ENCODE data around the gene SLC35F3.

DNA sequence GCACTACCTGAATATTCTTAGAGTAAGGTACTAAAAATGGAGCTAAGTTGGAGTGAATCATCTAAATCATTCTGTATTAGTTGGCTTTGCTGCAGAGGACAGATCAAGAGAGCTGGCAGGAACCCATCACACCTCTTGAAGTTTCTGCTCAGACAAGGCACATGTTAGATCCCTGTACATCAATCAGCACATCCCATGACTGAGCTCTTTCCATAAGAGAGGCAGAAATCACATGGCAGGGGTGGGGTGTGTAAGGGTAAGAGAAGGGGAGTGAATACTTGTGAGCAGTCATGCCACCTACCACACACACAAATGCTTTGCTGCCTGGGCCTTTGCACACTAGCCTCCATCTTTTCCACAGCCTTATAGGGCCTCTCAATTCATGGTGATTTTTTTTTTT, 214.4 kb downstream of the SLC35F3 start:
- TF ChIP-seq POLR2A (IDR thresholded peaks at IDR 0.05): no peak
- TF ChIP-seq, protein P1, sequence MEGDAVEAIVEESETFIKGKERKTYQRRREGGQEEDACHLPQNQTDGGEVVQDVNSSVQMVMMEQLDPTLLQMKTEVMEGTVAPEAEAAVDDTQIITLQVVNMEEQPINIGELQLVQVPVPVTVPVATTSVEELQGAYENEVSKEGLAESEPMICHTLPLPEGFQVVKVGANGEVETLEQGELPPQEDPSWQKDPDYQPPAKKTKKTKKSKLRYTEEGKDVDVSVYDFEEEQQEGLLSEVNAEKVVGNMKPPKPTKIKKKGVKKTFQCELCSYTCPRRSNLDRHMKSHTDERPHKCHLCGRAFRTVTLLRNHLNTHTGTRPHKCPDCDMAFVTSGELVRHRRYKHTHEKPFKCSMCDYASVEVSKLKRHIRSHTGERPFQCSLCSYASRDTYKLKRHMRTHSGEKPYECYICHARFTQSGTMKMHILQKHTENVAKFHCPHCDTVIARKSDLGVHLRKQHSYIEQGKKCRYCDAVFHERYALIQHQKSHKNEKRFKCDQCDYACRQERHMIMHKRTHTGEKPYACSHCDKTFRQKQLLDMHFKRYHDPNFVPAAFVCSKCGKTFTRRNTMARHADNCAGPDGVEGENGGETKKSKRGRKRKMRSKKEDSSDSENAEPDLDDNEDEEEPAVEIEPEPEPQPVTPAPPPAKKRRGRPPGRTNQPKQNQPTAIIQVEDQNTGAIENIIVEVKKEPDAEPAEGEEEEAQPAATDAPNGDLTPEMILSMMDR (IDR thresholded peaks at IDR 0.05 in 4 of 5, conservative IDR thresholded peaks at IDR 0.05 in 1 of 5): no peak
